ENCODE data around the gene ARHGAP29. TPM values are rescaled to one million over a fixed set of nuclear protein-coding genes. Genes with fewer than 3 reads are reported as not detected.

ARHGAP29 gene
- total and polyA plus RNA-seq, 2 of the 8 experiments (the other 6 are each of a cell fraction or from before 2014, with no cell fraction given): 0.57 to 3.2 TPM

GRCh38 chr1:94259635-94260289, 22.4 kb upstream of the ARHGAP29 start:
- POLR2A ChIA-PET (ENCODE audit: partially characterized antibody): no interaction called here
- H3K27me3 ChIP-seq (replicated peaks in 1 of 4; ENCODE audit: control insufficient read depth in 3 of 4, extremely low read depth in 1 of 4, insufficient read depth in 3 of 4, low read length in 3 of 4): peaks cover 41 to 73% (median 60%) of the 10 kb centered on the region in 4 experiments
- TF ChIP-seq SP1 (IDR thresholded peaks at IDR 0.05; ENCODE audit: low read depth, low read length): peak; percentile 49; the same call in 1 of the 2 replicates
- TF ChIP-seq POLR2A (IDR thresholded peaks at IDR 0.05; ENCODE audit: control extremely low read depth in 1 of 2, low read depth in 2 of 2, low read length in 2 of 2): no peak
- no peak for TF ChIP-seq CTCF (IDR thresholded peaks at IDR 0.05; ENCODE audit: control extremely low read depth in 1 of 3, insufficient read depth in 1 of 3, low read depth in 1 of 3, low read length in 3 of 3)
- TF ChIP-seq EZH2 (IDR thresholded peaks at IDR 0.05; ENCODE audit: low read depth, low read length, severe bottlenecking): no peak
- peak; percentile 91; the same call in 1 of the 2 replicates for TF ChIP-seq RXRA (IDR thresholded peaks at IDR 0.05; ENCODE audit: insufficient read depth, low read depth, low read length)
- peak; percentile 47; the same call in 1 of the 2 replicates for TF ChIP-seq JUND (IDR thresholded peaks at IDR 0.05; ENCODE audit: low read length)
- no peak for TF ChIP-seq NRF1 (IDR thresholded peaks at IDR 0.05; ENCODE audit: low read depth, low read length)
- no peak for TF ChIP-seq ZNF274 (IDR thresholded peaks at IDR 0.05; ENCODE audit: borderline replicate concordance, extremely low read depth, low read length)
- no peak for TF ChIP-seq PHF8 (conservative IDR thresholded peaks at IDR 0.05; ENCODE audit: low read depth, low read length)
- no peak for TF ChIP-seq BRCA1 (IDR thresholded peaks at IDR 0.05; ENCODE audit: low read depth, low read length)
- no peak for TF ChIP-seq YY1 (IDR thresholded peaks at IDR 0.05; ENCODE audit: low read depth, low read length)

More at GRCh38 chr1:94259635-94260289, 22.4 kb upstream of the ARHGAP29 start:
- H3K4me1 ChIP-seq (replicated peaks in 1 of 4; ENCODE audit: control insufficient read depth in 3 of 4, insufficient read depth in 4 of 4, low read length in 3 of 4): peaks cover 0 to 5% (median 2%) of the 10 kb centered on the region in 4 experiments; a peak in 2 of 7 replicates
- DNase-seq (ENCODE audit: low read depth in 1 of 2, low spot score in 2 of 2) (no peak), FAIRE-seq (peak; percentile 42)
- H3K27ac ChIP-seq (ENCODE audit: low read depth, low read length): no peak overlapping the region
- H3K4me2 ChIP-seq (ENCODE audit: insufficient read depth in 1 of 2, low read depth in 2 of 2, low read length in 2 of 2): 0 out of 4 replicates have a peak overlapping the region, but pooled peaks have one; percentile 17 to 18
- H3K23me2 ChIP-seq (ENCODE audit: low read depth, low read length): no peaks in the 10 kb centered on the region
- no peaks in the 10 kb centered on the region for H4K20me1 ChIP-seq (replicated peaks in 1 of 2; ENCODE audit: control insufficient read depth in 1 of 2, insufficient read depth in 2 of 2, low read length in 2 of 2)
- no peak overlapping the region for H4K91ac ChIP-seq (replicated peaks; ENCODE audit: insufficient read length, low read length)
- no peaks in the 10 kb centered on the region for H3K79me2 ChIP-seq (ENCODE audit: control insufficient read depth in 1 of 2, insufficient read depth in 2 of 2, low read length in 2 of 2)
- H2AK5ac ChIP-seq (ENCODE audit: low read depth, low read length): no peak overlapping the region
- H3K36me3 ChIP-seq (ENCODE audit: control insufficient read depth in 2 of 4, insufficient read depth in 4 of 4, low read length in 3 of 4): no peaks in the 10 kb centered on the region
- H2BK20ac ChIP-seq (ENCODE audit: low read length): no peak overlapping the region
- no peaks in the 10 kb centered on the region for H3K79me1 ChIP-seq (ENCODE audit: low read depth, low read length)
- no peak overlapping the region for H2BK12ac ChIP-seq (ENCODE audit: low read depth, low read length)
- H3K4me3 ChIP-seq (ENCODE audit: extremely low read depth in 1 of 4, insufficient read depth in 2 of 4, low read depth in 3 of 4, low read length in 4 of 4): no peak overlapping the region; a peak in 1 of 8 replicates
- no peak overlapping the region for H3K23ac ChIP-seq (ENCODE audit: insufficient read length)
- no peak overlapping the region for H2BK15ac ChIP-seq (ENCODE audit: low read length)
- H4K8ac ChIP-seq (ENCODE audit: extremely low read depth, insufficient read depth, low read length): no peak overlapping the region
- H3K9me3 ChIP-seq (ENCODE audit: insufficient read depth in 2 of 2, low read depth in 1 of 2, low read length in 1 of 2): no peaks in the 10 kb centered on the region
- no peak overlapping the region for H2AFZ ChIP-seq (ENCODE audit: low read length)
- H3K9ac ChIP-seq (replicated peaks in 1 of 4; ENCODE audit: extremely low read depth in 1 of 4, low read depth in 3 of 4, low read length in 3 of 4): no peak overlapping the region
- no peak overlapping the region for H4K5ac ChIP-seq (ENCODE audit: insufficient read length, low read depth, low read length)
- no peak overlapping the region for H3K14ac ChIP-seq (ENCODE audit: insufficient read length)
- CTCF ChIA-PET (ENCODE audit: partially characterized antibody): interaction anchor here (0.8 to 7.9 kb wide), 9 partner anchors 11 to 234 kb away, joined by 3 to 56 read pairs (median 4); no protein-coding TSS in a partner anchor
- H2BK120ac ChIP-seq (replicated peaks; ENCODE audit: low read depth, low read length): no peak overlapping the region
- no peak overlapping the region for H3K18ac ChIP-seq (ENCODE audit: extremely low read depth, low read length)
- no peak overlapping the region for H3K56ac ChIP-seq (replicated peaks; ENCODE audit: insufficient read length, low read depth, low read length)
- WGBS, 2 experiments (ENCODE audit: extremely low coverage in 1 of 2, insufficient coverage in 1 of 2, insufficient read length in 1 of 2, insufficient replicate concordance in 2 of 2, low coverage in 1 of 2, low lambda C conversion rate in 2 of 2, missing lambda C conversion rate in 1 of 2): 48% methylated on average over 7 of the region's 7 CpGs; no CpG with 5 or more reads in 1 of the 2 experiments
- no peak overlapping the region for H3K4ac ChIP-seq (replicated peaks; ENCODE audit: insufficient read length, low read depth, low read length)
- no peak overlapping the region for H2BK5ac ChIP-seq (ENCODE audit: low read depth, low read length)
